HS-5 (cell line): ENCODE measurements around the gene TOP1.
A peak's percentile ranks its signal among the peaks of the same experiment; 100 is the strongest.
"Not testable (repeated sequence)": the region's sequence is repeated elsewhere in the genome, so short reads cannot be mapped to it uniquely, and the experiment has no call there.

Experiments used
- DNase-seq: peaks from one replicate; pipeline ENCODE4 v3.0.0-alpha.2; 2012; ENCODE audit warnings: low read depth

Gene TOP1

DNA sequence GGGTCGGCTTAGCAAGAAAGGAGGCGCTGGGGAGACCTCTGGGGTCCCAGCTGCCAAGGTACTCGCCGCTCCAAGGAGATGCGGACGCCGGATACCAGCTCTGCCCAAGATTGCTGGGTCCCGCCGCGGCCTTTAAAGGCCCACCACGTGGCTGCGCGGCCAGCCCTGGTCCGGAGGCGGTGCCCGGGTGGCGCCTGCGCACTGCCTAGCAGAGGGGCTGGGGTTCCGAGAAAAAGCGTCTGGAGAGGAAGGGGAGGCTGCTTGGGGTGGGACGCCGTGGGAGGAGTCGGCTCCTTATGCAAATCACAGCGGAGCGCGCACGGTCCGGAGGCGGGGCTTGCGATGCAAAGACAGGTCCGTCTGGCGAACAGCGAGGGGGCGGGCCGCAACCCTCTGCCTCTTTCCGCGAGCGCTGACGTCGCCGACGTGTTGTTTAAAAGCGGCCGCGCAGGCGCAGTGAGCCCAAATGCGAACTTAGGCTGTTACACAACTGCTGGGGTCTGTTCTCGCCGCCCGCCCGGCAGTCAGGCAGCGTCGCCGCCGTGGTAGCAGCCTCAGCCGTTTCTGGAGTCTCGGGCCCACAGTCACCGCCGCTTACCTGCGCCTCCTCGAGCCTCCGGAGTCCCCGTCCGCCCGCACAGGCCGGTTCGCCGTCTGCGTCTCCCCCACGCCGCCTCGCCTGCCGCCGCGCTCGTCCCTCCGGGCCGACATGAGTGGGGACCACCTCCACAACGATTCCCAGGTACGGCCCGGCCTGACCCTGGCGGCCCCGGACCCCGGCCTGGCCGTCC is at the start of gene TOP1:
TOP1 (plus strand) TSS at position 464 of the 791 bp plus-strand sequence; CDS start at position 710, 246 bp downstream.
- peak; percentile 99 for DNase-seq

DNA sequence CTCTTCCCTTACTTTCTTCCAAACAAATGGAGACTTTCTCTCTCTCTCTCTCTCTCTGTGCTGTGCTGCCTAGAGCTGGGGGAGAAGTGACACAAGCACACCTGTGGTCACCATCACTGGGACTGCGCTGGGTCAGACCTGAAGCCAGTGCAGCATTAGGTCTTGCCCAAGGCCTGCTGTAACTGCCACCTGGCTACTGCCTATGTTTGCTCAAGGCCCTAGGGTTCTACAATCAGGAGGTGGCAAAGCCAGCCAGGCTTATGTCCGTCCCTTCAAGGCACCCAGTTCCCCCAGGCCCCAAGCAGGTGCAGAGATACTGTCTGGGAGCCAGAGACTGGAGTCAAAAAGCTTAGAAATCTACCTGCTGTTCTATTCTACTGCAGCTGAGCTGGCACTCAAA is 49.4 kb upstream of the TOP1 start:
- DNase-seq: no peak

DNA sequence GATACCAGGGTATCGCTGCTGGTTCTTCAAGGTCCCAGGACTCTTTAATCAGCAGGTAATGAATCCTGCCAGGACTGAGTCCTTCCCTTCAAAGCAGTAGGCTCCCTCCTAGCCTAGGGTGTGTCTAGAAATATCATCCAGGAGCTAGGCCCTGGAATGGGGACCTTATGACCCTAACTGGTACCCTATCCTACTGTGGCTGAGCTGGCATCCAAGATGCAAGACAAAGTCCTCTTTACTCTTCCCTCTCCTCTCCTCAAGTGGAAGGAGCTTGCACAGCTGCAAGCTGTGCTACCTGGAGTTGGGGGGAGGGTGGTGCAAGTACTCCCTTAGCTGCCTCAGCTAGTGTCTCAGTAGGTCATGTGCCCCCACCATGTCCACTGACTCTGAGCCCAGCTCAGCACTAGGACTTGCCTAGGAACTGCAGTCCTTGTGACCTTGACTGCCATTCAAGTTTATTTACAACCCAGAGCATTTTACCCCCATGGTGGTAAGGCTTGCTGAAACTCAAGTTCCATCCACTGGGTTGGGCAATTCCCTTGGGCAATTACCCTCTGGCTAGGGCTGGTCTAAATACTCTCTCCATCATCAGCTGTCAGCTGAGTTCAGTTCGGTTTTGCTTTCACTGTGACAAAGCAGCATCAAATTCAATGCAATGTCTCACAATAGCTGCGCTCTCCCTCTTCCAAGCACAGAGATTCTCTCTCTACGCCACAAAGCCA is 48.4 kb upstream of the TOP1 start:
- DNase-seq: no peak

DNA sequence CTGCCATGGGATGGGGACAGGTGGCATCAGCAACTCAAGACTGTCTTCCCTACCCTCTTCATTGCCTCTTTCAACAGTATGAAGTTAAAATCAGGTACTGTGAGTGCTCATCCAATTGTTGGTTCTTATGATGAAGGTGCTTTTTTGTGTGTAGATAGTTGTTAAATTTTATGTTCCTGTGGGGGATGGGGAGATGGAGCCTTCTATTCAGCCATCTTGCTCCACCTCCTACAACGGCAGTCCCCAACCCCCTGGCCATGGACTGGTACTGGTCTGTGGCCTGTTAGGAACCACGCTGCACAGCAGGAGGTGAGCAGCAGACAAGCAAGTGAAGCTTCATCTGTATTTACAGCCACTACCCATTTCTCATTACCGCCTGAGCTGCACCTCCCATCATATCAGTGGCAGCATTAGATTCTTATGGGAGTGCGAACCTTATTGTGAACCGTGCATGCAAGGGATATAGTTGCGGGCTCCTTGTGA is 47.8 kb upstream of the TOP1 start:
- no peak for DNase-seq

DNA sequence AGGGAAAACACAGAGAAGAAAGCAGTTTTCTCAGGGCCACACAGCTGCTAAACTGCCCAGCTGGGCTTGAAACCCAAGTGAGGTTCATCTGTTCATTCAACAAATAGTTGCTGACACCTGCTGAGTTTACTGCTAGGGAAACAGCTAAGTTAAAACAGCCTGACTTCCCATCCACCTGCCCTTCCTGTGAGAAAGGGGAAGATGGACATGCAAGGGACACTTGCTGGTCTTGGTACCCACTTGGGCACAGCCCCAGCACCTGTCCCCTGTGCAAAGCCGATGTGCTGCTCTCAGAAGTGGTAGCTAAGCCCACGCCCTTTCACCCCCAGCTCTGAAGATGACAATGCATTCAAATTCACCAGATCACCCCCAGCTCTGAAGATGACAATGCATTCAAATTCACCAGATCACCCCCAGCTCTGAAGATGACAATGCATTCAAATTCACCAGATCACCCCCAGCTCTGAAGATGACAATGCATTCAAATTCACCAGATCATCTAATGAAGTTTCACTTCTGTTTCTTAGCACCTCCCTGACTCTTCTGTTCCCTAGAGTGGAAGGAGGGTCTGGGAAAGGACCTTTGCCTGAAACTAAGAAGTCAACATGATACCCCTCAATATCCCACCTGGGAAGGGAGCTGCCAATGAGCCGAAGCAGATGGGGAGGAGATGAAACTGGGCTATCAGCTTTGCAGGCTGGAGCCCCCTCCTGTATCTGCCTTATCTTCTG is 46.0 kb upstream of the TOP1 start:
- DNase-seq: no peak

DNA sequence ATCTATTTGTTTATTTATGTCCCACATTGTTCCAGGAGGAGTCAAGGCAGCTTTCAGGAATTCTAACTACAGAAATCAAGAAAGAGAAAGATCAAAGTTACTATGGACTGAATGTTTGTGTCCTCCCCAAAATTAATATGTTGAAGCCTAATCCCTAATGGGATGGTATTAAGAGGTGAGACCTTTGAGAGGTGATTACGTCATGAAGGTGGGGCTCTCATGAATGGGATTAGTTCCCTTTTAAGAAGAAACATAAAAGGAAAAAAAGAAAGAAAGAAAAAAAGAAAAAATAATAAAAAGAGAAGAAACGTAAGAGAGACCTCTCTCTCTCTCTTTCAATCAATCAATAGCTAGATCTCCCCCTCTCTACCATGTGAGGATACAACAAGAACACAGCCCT is 44.7 kb upstream of the TOP1 start:
- DNase-seq: no peak

DNA sequence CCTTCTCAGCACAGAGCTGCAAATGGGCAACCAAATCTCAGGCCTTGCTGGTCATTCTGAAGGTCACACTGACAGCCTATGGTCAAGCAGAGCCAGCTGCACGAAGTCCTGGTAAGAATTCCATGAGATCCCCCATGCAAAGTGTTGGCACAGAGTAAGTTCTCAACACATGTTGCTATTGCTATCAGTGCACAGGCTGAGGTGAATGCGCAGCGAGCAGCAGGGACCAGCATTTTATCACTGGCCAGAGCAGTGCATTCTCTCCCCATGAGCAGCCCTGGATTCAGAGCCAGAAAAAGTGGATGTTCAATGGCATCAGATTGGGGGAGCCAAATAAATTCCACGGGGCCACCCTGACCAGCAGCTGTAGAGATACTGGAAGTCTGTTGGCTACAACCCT is 44.1 kb upstream of the TOP1 start:
- no peak for DNase-seq

DNA sequence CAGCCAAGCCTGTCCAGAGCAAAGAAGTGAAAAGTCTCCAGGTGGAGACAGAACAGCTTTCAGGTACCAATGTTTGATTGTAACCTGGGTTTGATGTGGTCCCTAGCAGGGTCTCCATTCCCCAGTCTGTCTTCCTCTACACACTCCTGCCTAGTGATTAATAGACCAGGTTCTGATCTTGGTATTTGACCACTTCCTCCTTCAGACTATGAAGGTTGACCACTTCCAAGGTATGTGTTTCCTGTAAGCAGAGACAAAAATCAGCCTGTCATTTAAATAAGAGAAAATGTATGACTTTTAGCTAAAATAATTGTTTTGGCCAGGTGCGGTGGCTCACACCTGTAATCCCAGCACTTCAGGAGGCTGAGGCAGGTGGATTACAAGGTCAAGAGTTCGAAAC is 41.8 kb upstream of the TOP1 start:
- no peak for DNase-seq

DNA sequence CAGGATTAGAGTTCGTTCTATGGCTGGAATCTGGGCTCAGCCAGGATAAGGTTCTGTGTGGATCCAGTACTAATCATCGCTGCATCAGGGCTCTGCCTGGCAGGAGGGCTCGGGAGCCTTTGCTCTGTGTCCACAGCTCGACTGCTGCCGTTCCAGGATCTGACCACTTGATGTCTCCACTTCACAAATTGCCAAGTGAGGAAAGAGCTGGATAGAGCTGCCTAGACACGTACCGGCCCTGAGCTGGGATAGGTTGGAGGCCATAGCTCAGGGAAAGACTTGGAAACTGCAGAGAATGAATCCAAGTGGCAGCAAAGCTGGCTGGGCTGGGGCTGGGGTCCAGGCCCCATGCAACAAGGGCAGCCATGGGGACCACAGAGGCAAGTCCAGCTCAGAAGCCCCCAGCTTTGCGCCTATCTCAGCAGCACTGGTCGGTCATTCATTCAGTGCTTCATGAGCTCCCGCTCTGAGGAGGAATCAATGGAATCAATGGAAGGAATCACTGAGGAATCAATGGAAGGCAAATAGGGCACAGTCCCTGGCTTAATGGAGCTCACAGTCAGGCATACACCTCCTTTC is 38.0 kb upstream of the TOP1 start:
- DNase-seq: no peak

DNA sequence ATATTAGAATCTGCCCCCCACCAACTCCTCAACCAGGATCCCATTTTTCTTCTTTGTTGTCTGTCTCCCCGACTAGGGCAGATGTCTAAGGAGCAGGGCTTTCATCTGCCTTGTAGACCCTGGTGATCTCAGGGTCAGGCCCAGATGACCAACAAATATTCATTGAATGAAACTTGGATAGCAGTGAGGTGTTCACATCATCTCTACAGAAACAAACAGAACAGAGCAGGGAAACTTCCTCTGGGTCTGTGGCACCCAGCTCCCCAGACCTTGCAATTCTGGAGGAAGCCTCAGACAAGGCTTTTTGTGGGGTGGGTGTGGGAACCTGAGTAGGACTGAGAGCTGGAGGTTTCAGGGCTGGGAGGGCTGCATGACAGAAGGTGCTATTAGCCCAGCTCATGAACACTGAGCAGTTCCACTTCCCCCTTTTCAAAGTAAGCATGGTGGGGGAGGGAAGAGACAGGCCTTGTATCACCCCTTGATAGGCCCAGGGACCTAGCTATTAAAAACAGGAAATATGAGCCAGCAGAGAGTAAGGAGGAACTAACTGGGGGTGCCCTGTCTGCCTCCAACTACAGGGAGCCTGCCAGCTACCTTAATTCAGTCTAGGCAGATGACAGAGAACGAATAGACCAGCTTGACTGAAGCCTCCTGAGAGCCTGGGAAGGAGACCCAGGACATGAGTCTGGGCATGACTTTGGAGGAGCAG is 37.3 kb upstream of the TOP1 start:
- DNase-seq: no peak

DNA sequence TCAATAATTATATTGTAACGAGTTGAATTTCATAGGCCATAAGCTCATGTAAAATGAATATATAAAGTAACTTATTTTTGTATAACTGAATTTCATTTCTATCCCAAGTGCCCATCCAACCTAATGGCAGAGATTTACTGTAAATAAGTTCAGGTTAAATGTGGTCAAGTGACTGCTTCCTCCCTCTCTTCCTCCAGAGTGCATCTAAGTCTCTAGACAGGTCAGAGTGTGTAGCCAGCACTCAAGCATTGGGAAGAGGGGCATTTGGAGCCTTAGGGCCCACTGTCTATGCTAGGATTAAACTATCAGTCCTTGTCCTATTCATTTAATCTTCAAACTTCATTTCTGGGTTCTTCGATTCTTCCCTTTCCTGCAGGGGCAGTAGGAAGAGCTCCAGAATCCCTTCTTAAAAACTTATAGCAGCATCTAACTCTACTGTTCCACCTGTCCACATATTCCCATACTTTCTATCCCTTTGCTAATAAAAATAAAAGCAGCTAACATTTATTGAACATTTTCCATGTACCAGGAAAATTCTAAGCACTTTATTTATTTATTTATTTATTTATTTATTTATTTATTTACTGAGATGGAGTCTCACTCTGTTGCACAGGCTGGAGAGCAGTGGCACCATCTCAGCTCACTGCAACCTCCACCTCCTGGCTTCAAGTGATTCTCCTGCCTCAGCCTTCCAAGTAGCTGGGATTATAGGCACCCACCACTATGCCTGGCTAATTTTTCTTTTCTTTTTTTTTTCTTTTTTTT is 36.1 kb upstream of the TOP1 start:
- DNase-seq: no peak

DNA sequence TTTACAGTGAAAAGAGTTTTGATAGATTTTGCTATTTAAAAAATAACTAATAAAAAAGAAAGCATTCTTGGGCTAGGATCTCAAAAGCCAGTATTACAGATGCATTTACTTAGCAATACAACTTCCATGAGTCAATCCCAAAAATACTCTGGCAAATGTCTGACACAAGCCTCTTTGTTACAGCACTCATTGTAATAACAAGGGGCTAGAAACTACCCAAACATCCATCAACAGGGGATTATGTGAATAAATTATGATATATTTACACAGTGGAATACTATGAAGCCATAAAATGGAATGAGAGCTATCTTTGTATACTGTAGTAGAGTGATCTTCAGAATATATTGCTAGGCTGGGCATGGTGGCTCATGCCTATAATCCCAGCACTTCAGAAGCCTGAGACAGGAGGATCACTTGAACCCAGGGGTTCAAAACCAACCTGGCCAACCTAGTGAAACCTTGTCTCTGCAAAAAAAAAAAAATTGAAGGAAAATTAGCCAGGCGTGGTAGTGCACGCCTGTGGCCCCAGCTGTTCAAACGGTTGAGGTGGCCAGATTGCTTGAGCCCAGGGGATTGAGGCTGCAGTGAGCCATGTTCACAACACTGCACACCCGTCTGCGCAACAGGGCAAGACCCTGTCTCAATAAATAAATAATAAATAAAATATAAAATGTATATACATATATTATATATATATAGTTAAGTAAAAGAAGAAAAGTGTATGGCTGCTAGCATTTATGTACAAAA is 34.7 kb upstream of the TOP1 start:
- DNase-seq: no peak

DNA sequence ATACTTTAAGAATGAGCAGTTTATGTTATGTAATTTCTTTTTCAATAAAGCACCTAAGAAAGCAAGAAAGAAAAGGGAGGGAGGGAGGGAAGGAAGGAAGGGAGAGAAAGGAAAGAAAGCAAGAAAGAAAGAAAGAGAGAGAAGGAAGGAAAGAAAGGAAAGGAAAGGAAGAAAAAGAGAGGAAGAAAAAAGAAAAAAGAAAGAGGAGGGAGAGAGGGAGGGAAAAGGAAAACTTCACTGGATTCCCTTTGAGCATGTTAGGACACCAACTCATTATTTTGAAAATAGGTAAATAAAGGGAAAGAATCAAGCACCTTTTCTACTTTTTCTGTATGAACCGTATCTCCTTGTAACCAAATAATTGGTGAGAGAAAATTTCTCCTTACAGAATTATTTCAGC is 32.3 kb upstream of the TOP1 start:
- no peak for DNase-seq

DNA sequence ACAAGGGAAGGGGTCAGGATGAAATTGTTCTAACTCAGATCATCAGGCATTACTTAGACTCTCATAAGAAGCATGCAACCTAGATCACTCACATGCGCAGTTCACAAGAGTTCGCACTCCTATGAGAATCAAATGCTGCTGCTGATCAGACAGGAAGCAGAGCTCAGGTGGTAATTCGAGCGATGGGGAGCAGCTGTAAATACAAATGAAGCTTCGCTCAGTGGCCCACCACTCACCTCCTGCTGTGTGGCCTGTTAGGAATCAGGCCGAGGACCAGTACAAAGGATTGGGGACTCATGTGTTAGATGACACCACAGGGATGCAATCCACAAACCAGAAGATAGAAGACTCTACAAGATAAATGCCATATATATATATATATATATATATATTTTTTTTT is 31.5 kb upstream of the TOP1 start:
- DNase-seq: no peak

DNA sequence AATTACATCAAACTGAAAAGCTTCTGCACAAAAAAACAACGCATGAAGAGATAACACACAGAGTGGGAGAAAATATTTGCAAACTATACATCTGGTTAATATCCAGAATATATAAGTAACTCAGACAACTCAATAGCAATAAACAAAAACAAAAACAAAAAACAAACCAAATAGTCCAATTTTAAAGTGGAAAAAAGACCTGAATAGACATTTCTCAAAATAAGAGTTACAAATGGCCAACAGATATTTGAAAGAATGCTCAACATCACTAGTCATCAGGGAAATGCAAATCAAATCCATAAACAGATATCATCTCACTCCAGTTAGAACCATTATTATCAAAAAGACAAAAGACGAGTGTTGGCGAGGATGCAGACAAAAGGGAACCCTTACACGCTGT is 28.8 kb upstream of the TOP1 start:
- DNase-seq: no peak

DNA sequence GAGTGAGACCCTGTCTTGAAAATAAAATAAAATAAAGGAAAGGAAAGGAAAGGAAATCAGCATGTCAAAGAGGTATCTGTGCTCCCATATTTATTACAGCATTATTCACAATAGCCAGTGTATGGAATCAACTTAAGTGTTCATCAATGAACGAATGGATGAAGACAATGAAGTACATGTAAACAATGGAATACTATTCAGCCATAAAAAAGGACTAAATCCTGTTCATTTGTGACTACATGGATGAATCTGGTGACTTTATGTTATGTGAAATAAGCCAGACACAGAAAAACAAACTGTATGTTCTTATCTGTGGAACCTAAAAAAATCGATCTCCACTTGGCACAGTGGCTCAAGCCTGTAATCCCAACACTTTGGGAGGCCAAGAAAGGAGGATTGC is 28.0 kb upstream of the TOP1 start:
- DNase-seq: no peak

DNA sequence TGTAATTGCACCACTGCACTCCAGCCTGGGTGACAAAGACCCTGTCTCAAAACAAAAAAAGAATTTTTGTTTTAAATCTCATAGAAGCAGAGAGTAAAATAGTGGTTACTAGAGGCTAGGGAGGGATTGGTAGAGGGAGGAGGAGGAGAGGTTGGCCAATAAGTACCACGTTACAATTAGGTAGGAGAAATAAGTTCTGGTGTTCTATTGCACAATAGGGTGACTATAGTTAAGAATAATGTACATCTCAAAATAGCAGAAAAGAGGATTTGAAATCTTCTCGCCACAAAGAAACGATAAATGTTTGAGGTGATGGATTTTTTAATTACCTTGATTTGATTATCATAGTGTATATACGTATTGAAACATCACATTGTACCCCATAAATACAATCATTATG is 27.1 kb upstream of the TOP1 start:
- DNase-seq: no peak

DNA sequence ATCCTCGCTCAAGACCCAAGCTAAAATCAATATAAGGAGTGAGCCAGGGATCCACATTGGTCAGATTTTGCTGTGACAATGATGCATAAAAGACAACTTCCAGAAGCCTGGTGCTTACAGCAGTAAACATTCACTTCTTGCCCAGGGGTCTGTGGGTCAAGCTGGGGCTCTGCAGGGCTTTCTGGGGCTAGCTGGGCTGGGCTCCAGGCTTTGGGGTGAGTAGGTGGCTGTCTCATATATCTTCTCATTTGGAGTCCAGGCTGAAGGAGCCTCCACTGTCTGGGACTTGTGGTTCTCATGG is 25.8 kb upstream of the TOP1 start:
- no peak for DNase-seq

DNA sequence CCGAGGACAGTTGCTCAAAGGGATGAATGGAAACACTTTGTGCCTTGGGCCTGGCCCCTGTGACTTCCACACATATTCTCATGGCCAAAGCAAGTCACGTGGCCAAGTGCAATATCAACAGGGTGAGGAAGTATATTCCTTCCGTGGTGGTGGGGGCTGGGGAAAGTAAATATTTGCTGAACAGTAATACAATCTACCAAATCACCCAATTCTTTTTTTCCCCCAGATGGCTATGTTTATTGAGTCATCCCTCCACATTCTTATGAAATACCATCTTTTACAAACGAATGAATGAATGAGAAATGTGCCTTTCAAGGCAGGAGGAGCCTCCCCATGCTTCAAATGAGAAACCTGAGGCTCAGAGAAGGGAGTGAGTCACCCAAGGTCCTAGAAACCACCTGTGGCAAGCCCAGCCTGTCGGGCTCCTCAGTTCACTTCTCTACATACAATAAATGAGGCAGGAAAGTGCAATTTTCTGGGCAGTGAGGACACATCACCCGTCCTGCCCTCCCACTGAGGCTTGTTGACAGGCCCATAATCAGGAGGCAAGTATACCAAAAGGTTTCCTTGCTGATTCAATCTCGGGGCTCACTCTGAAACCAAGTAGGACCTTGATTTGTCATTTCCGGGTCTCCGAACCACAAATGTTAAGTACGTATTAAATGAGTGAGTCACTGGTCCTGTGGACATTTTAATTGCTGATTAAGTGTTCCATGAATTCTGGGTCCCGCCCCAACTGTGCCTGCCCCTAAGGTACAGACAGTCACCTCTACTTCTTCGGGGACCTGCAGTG is 25.3 kb upstream of the TOP1 start:
- DNase-seq: peak; percentile 100

DNA sequence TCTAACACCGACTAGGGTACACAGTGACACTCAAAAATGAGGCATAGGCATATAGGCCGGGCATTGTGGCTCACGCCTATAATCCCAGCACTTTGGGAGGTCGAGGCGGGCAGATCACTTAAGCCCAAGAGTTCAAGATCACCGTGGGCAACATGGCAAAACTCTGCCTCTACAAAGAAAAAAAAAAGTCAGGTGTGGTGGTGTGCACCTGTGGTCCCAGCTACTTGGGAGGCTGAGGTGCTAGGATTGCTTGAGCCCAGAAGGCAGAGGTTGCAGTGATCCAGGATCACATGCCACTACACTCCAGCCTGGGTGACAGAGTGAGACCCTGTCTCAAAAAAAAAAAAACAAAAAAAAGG is 24.7 kb upstream of the TOP1 start:
- DNase-seq: not testable (repeated sequence)
